ENCODE results near the gene PLD4.
"Not testable (repeated sequence)": the region's sequence is repeated elsewhere in the genome, so short reads cannot be mapped to it uniquely, and the experiment has no call there.

Gene PLD4

GRCh38 chr14:104879983-104880565, 44.6 kb upstream of the PLD4 start:
- FAIRE-seq (no peak), DNase-seq (ENCODE audit: insufficient read length, low spot score) (no peak)
- TF ChIP-seq POU2F2 (IDR thresholded peaks at IDR 0.05; ENCODE audit: low read depth, low read length) (no peak), POLR2A (IDR thresholded peaks at IDR 0.05; ENCODE audit: low read depth, low read length) (no peak), POLR2AphosphoS5 (IDR thresholded peaks at IDR 0.05; ENCODE audit: low read depth, low read length) (no peak), SPI1 (IDR thresholded peaks at IDR 0.05; ENCODE audit: low read depth, low read length) (no peak), PAX5 (IDR thresholded peaks at IDR 0.05; ENCODE audit: insufficient read depth, low read length, severe bottlenecking) (no peak), TAF1 (IDR thresholded peaks at IDR 0.05; ENCODE audit: low read depth, low read length) (no peak)

DNA sequence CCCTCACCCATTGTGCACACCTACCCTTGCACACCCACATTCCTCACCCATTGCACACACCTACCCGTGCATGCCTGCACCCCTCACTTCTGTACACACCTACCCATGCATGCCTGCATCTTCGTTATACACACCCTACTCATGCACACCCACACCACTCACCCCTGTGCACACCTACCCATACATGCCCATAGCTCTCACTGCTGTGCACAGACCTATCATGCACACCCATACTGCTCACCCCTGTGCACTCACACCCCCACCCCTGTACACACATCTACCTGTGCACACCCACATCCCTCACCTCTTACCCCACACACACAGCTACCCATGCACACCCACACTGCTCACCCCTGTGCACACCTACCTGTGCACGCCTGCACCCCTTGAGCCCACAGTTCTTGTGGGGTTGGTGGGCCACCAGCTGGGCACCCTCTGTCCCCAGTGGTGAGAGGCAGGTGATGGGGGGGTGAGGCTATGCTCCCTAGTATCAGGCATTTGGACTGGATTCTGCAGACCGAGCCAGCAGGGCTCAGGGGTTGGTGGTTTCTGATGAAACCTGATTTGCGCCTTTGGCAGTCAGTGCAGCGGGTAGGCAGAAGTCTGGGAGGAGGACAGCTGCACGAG, 44.0 kb upstream of the PLD4 start:
- no peak for FAIRE-seq
- TF ChIP-seq TAF1 (IDR thresholded peaks at IDR 0.05; ENCODE audit: low read depth, low read length) = no peak
- TF ChIP-seq SPI1 (IDR thresholded peaks at IDR 0.05; ENCODE audit: low read depth, low read length) = no peak
- no peak for TF ChIP-seq POU2F2 (IDR thresholded peaks at IDR 0.05; ENCODE audit: low read depth, low read length)
- no peak for TF ChIP-seq POLR2AphosphoS5 (IDR thresholded peaks at IDR 0.05; ENCODE audit: low read depth, low read length)
- no peak for TF ChIP-seq POLR2A (IDR thresholded peaks at IDR 0.05; ENCODE audit: low read depth, low read length)
- TF ChIP-seq PAX5 (IDR thresholded peaks at IDR 0.05; ENCODE audit: insufficient read depth, low read length, severe bottlenecking) = no peak

GRCh38 chr14:104881369-104881979, 43.2 kb upstream of the PLD4 start:
- no peak for TF ChIP-seq POLR2AphosphoS5 (IDR thresholded peaks at IDR 0.05; ENCODE audit: low read depth, low read length)
- TF ChIP-seq PAX5 (IDR thresholded peaks at IDR 0.05; ENCODE audit: insufficient read depth, low read length, severe bottlenecking) = no peak
- no peak for TF ChIP-seq SPI1 (IDR thresholded peaks at IDR 0.05; ENCODE audit: low read depth, low read length)
- TF ChIP-seq TAF1 (IDR thresholded peaks at IDR 0.05; ENCODE audit: low read depth, low read length) = no peak
- TF ChIP-seq POU2F2 (IDR thresholded peaks at IDR 0.05; ENCODE audit: low read depth, low read length) = no peak
- TF ChIP-seq POLR2A (IDR thresholded peaks at IDR 0.05; ENCODE audit: low read depth, low read length) = no peak
- no peak for FAIRE-seq
- no peak for DNase-seq (ENCODE audit: insufficient read length, low spot score)

More for the DNA sequence above, 44.0 kb upstream of the PLD4 start:
- DNase-seq (ENCODE audit: insufficient read length, low spot score) = no peak

- no peak for FAIRE-seq
- TF ChIP-seq SPI1 (IDR thresholded peaks at IDR 0.05; ENCODE audit: low read depth, low read length) (no peak), POLR2AphosphoS5 (IDR thresholded peaks at IDR 0.05; ENCODE audit: low read depth, low read length) (no peak), POLR2A (IDR thresholded peaks at IDR 0.05; ENCODE audit: low read depth, low read length) (no peak), POU2F2 (IDR thresholded peaks at IDR 0.05; ENCODE audit: low read depth, low read length) (no peak), PAX5 (IDR thresholded peaks at IDR 0.05; ENCODE audit: insufficient read depth, low read length, severe bottlenecking) (no peak), TAF1 (IDR thresholded peaks at IDR 0.05; ENCODE audit: low read depth, low read length) (no peak)
- peak; percentile 74 for DNase-seq (ENCODE audit: insufficient read length, low spot score)
These were observed 42.2 kb upstream of the PLD4 start for GRCh38 chr14:104882325-104882973.

DNA sequence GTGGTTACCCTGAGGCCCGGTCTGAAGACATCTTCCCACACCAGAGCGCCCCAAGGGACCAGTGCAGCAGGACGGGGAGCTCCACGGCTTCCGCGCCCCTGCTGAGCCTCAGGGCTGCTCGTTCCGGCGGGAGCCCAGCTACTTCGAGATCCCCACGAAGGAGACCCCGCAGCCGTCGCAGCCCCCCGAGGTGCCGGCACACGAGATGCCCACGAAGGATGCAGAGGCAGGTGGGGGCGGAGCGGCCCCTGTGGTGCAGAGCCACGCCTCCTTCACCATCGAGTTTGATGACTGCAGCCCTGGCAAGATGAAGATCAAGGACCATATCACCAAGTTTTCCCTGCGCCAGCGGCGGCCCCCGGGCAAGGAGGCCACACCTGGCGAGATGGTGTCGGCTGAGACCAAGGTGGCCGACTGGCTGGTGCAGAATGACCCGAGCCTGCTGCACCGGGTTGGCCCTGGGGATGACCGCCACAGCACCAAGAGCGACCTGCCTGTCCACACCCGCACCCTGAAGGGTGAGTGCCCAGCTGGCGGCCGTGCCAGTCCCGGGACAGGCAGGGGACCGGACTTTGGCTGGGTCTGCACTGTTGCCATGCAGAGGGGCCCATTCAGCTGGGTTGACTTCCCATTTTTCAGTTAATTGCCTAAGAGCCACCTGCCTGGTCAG, 41.6 kb upstream of the PLD4 start:
- TF ChIP-seq PAX5 (IDR thresholded peaks at IDR 0.05; ENCODE audit: insufficient read depth, low read length, severe bottlenecking) (no peak), POLR2AphosphoS5 (IDR thresholded peaks at IDR 0.05; ENCODE audit: low read depth, low read length) (no peak), TAF1 (IDR thresholded peaks at IDR 0.05; ENCODE audit: low read depth, low read length) (no peak), POLR2A (IDR thresholded peaks at IDR 0.05; ENCODE audit: low read depth, low read length) (no peak), SPI1 (IDR thresholded peaks at IDR 0.05; ENCODE audit: low read depth, low read length) (no peak), POU2F2 (IDR thresholded peaks at IDR 0.05; ENCODE audit: low read depth, low read length) (no peak)
- DNase-seq (ENCODE audit: insufficient read length, low spot score) (no peak), FAIRE-seq (no peak)

- no peak for DNase-seq (ENCODE audit: insufficient read length, low spot score)
- no peak for FAIRE-seq
- TF ChIP-seq PAX5 (IDR thresholded peaks at IDR 0.05; ENCODE audit: insufficient read depth, low read length, severe bottlenecking) (no peak), SPI1 (IDR thresholded peaks at IDR 0.05; ENCODE audit: low read depth, low read length) (no peak), POLR2A (IDR thresholded peaks at IDR 0.05; ENCODE audit: low read depth, low read length) (no peak), TAF1 (IDR thresholded peaks at IDR 0.05; ENCODE audit: low read depth, low read length) (no peak), POU2F2 (IDR thresholded peaks at IDR 0.05; ENCODE audit: low read depth, low read length) (no peak)
These were observed 40.9 kb upstream of the PLD4 start for GRCh38 chr14:104883681-104884361.

- DNase-seq (ENCODE audit: insufficient read length, low spot score); FAIRE-seq: not testable (repeated sequence)
These were observed 40.3 kb upstream of the PLD4 start for GRCh38 chr14:104884381-104884780.

- FAIRE-seq = no peak
- TF ChIP-seq POU2F2 (IDR thresholded peaks at IDR 0.05; ENCODE audit: low read depth, low read length) (no peak), POLR2AphosphoS5 (IDR thresholded peaks at IDR 0.05; ENCODE audit: low read depth, low read length) (no peak), SPI1 (IDR thresholded peaks at IDR 0.05; ENCODE audit: low read depth, low read length) (no peak), PAX5 (IDR thresholded peaks at IDR 0.05; ENCODE audit: insufficient read depth, low read length, severe bottlenecking) (no peak)
These were observed 39.4 kb upstream of the PLD4 start for GRCh38 chr14:104885031-104885972.

More at GRCh38 chr14:104885031-104885972, 39.4 kb upstream of the PLD4 start:
- DNase-seq (ENCODE audit: insufficient read length, low spot score) = no peak

Measured in GM12891 (cell line).